ENCODE results near the gene YJU2.

GRCh38 chr19:4277191-4277696 lies 30.4 kb downstream of the YJU2 start:
- no peak for TF ChIP-seq REST (IDR thresholded peaks at IDR 0.05)
- no peak for TF ChIP-seq RAD21 (IDR thresholded peaks at IDR 0.05)
- no peak for TF ChIP-seq GABPA (IDR thresholded peaks at IDR 0.05 in 1 of 2, conservative IDR thresholded peaks at IDR 0.05 in 1 of 2)
- no peak for TF ChIP-seq JUND (IDR thresholded peaks at IDR 0.05)
- TF ChIP-seq YY1 (IDR thresholded peaks at IDR 0.05), result no peak
- no peak for TF ChIP-seq CTCF (IDR thresholded peaks at IDR 0.05; ENCODE audit: low read depth, low read length, missing input control)
- TF ChIP-seq SP1 (IDR thresholded peaks at IDR 0.05), result no peak
- no peak for TF ChIP-seq TAF1 (conservative IDR thresholded peaks at IDR 0.05)
- TF ChIP-seq ATF3 (IDR thresholded peaks at IDR 0.05), result no peak
- no peak for TF ChIP-seq ZBTB33 (IDR thresholded peaks at IDR 0.05)
- TF ChIP-seq NR2F2 (IDR thresholded peaks at IDR 0.05), result no peak
- no peak for TF ChIP-seq FOXA2 (IDR thresholded peaks at IDR 0.05)
- TF ChIP-seq FOXA1 (IDR thresholded peaks at IDR 0.05), result no peak

All from liver (tissue), 3 donors.